Measurements from ENCODE around the gene NAPA. TPM values are rescaled to one million over a fixed set of nuclear protein-coding genes. Genes with fewer than 3 reads are reported as not detected.
A peak's percentile ranks its signal among the peaks of the same experiment; 100 is the strongest.

The NAPA gene
- total RNA-seq: 10 to 100 TPM; 67.3 to 70.4 TPM

GRCh38 chr19:47514869-47515588 lies at the start of gene NAPA:
Gene NAPA (minus strand): TSS chr19:47515063. CDS start chr19:47514940, 123 bp downstream.
- peaks cover 74% of the 10 kb centered on the region for H3K4me1 Mint-ChIP-seq (ENCODE audit: low read depth)
- no peaks in the 10 kb centered on the region for H3K27me3 Mint-ChIP-seq
- peak within 1 kb of the TSS; percentile 98 for H3K4me3 Mint-ChIP-seq
- ChIA-PET POLR2A (interaction anchor here (0.8 to 1.8 kb wide), 4 partner anchors 30 to 93 kb away, joined by 4 to 9 read pairs (median 4); no protein-coding TSS in a partner anchor), CTCF (interaction anchor here (0.7 to 3.2 kb wide), 23 partner anchors 9 to 241 kb away, joined by 3 to 53 read pairs (median 4); partner anchors contain the start of genes DHX34, EHD2, KPTN and NOP53)
- intact Hi-C loops (cut with micrococcal nuclease): loop anchor here (1.0 to 10.0 kb wide), 8 partner anchors 31 to 810 kb away; partner anchors contain the start of genes BICRA, EMP3, KPTN and ZC3H4
- H3K9me3 Mint-ChIP-seq: no peaks in the 10 kb centered on the region
- H3K36me3 Mint-ChIP-seq: peaks cover 7% of the 10 kb centered on the region
- H3K27ac Mint-ChIP-seq: peak within 1 kb of the TSS; percentile 95
- DNase-seq: peak; percentile 100

- intact Hi-C loops (cut with micrococcal nuclease): no loop called here
- Mint-ChIP-seq H3K9me3 (no peaks in the 10 kb centered on the region), H3K36me3 (no peaks in the 10 kb centered on the region), H3K27me3 (no peaks in the 10 kb centered on the region), H3K27ac (no peak overlapping the region), H3K4me3 (no peak overlapping the region), H3K4me1 (ENCODE audit: low read depth) (no peaks in the 10 kb centered on the region)
- POLR2A ChIA-PET: no interaction called here
- DNase-seq: no peak
- CTCF ChIA-PET: no interaction called here
Measured at GRCh38 chr19:47564081-47564480, 49.2 kb upstream of the NAPA start.

- H3K27me3 Mint-ChIP-seq: no peaks in the 10 kb centered on the region
- ChIA-PET CTCF (interaction anchor here (0.7 to 1.0 kb wide), 4 partner anchors 11 to 125 kb away, joined by 3 read pairs; no protein-coding TSS in a partner anchor), POLR2A (no interaction called here)
- H3K36me3 Mint-ChIP-seq: no peaks in the 10 kb centered on the region
- no peak overlapping the region for H3K4me3 Mint-ChIP-seq
- DNase-seq: no peak
- H3K27ac Mint-ChIP-seq: no peak overlapping the region
- no peaks in the 10 kb centered on the region for H3K9me3 Mint-ChIP-seq
- no peaks in the 10 kb centered on the region for H3K4me1 Mint-ChIP-seq (ENCODE audit: low read depth)
- intact Hi-C loops (cut with micrococcal nuclease): no loop called here
Measured at GRCh38 chr19:47561440-47562057, 46.7 kb upstream of the NAPA start.

GRCh38 chr19:47560999-47561398 lies 46.1 kb upstream of the NAPA start:
- intact Hi-C loops (cut with micrococcal nuclease): no loop called here
- ChIA-PET POLR2A (no interaction called here), CTCF (interaction anchor here (0.7 to 1.0 kb wide), 4 partner anchors 10 to 124 kb away, joined by 3 read pairs; no protein-coding TSS in a partner anchor)
- Mint-ChIP-seq H3K9me3 (no peaks in the 10 kb centered on the region), H3K27me3 (no peaks in the 10 kb centered on the region), H3K36me3 (no peaks in the 10 kb centered on the region), H3K4me1 (ENCODE audit: low read depth) (no peaks in the 10 kb centered on the region), H3K4me3 (no peak overlapping the region), H3K27ac (no peak overlapping the region)
- no peak for DNase-seq

GRCh38 chr19:47550129-47550528 lies 35.3 kb upstream of the NAPA start:
- ChIA-PET CTCF (interaction anchor here (1.4 kb wide), 1 partner anchor 113 kb away, joined by 3 read pairs; no protein-coding TSS in a partner anchor), POLR2A (no interaction called here)
- no peaks in the 10 kb centered on the region for H3K27me3 Mint-ChIP-seq
- H3K9me3 Mint-ChIP-seq: no peaks in the 10 kb centered on the region
- DNase-seq: no peak
- H3K27ac Mint-ChIP-seq: no peak overlapping the region
- H3K36me3 Mint-ChIP-seq: no peaks in the 10 kb centered on the region
- intact Hi-C loops (cut with micrococcal nuclease): no loop called here
- no peak overlapping the region for H3K4me3 Mint-ChIP-seq
- no peaks in the 10 kb centered on the region for H3K4me1 Mint-ChIP-seq (ENCODE audit: low read depth)

- no peak overlapping the region for H3K4me3 Mint-ChIP-seq
- no peaks in the 10 kb centered on the region for H3K9me3 Mint-ChIP-seq
- H3K4me1 Mint-ChIP-seq (ENCODE audit: low read depth): peaks cover 2% of the 10 kb centered on the region
- CTCF ChIA-PET: interaction anchor here (0.6 to 1.4 kb wide), 2 partner anchors 73 to 112 kb away, joined by 3 read pairs; no protein-coding TSS in a partner anchor
- H3K27me3 Mint-ChIP-seq: peaks cover 4% of the 10 kb centered on the region
- H3K36me3 Mint-ChIP-seq: no peaks in the 10 kb centered on the region
- POLR2A ChIA-PET: no interaction called here
- intact Hi-C loops (cut with micrococcal nuclease): no loop called here
- no peak for DNase-seq
- no peak overlapping the region for H3K27ac Mint-ChIP-seq
Measured at GRCh38 chr19:47549261-47549862, 34.5 kb upstream of the NAPA start.

- no peaks in the 10 kb centered on the region for H3K36me3 Mint-ChIP-seq
- intact Hi-C loops (cut with micrococcal nuclease): no loop called here
Measured at GRCh38 chr19:47547199-47547598, 32.3 kb upstream of the NAPA start.

GRCh38 chr19:47545061-47545948 lies 30.4 kb upstream of the NAPA start:
- Mint-ChIP-seq H3K9me3 (no peaks in the 10 kb centered on the region), H3K27me3 (peaks cover 5% of the 10 kb centered on the region), H3K36me3 (no peaks in the 10 kb centered on the region), H3K27ac (no peak overlapping the region), H3K4me3 (no peak overlapping the region), H3K4me1 (ENCODE audit: low read depth) (peaks cover 15% of the 10 kb centered on the region)
- intact Hi-C loops (cut with micrococcal nuclease): no loop called here
- CTCF ChIA-PET: no interaction called here
- no peak for DNase-seq
- POLR2A ChIA-PET: no interaction called here

More at GRCh38 chr19:47547199-47547598, 32.3 kb upstream of the NAPA start:
- ChIA-PET POLR2A (no interaction called here), CTCF (no interaction called here)
- no peak for DNase-seq
- Mint-ChIP-seq H3K4me3 (no peak overlapping the region), H3K27ac (no peak overlapping the region), H3K27me3 (peaks cover 5% of the 10 kb centered on the region), H3K4me1 (ENCODE audit: low read depth) (peaks cover 3% of the 10 kb centered on the region), H3K9me3 (no peaks in the 10 kb centered on the region)

GRCh38 chr19:47544476-47544875 lies 29.6 kb upstream of the NAPA start:
- CTCF ChIA-PET: no interaction called here
- Mint-ChIP-seq H3K27me3 (peaks cover 5% of the 10 kb centered on the region), H3K4me1 (ENCODE audit: low read depth) (peaks cover 15% of the 10 kb centered on the region), H3K9me3 (no peaks in the 10 kb centered on the region), H3K27ac (no peak overlapping the region), H3K4me3 (no peak overlapping the region), H3K36me3 (no peaks in the 10 kb centered on the region)
- intact Hi-C loops (cut with micrococcal nuclease): no loop called here
- no peak for DNase-seq
- POLR2A ChIA-PET: no interaction called here

- intact Hi-C loops (cut with micrococcal nuclease): no loop called here
- Mint-ChIP-seq H3K4me1 (ENCODE audit: low read depth) (peaks cover 15% of the 10 kb centered on the region), H3K4me3 (no peak overlapping the region), H3K27me3 (peaks cover 5% of the 10 kb centered on the region), H3K36me3 (no peaks in the 10 kb centered on the region), H3K27ac (no peak overlapping the region), H3K9me3 (no peaks in the 10 kb centered on the region)
- DNase-seq: no peak
- CTCF ChIA-PET: interaction anchor here (0.7 kb wide), 1 partner anchor 324 kb away, joined by 7 read pairs; no protein-coding TSS in a partner anchor
- POLR2A ChIA-PET: no interaction called here
Measured at GRCh38 chr19:47544075-47544474, 29.2 kb upstream of the NAPA start.

GRCh38 chr19:47542030-47542475 lies 27.2 kb upstream of the NAPA start:
- intact Hi-C loops (cut with micrococcal nuclease): no loop called here
- ChIA-PET POLR2A (no interaction called here), CTCF (no interaction called here)

More at GRCh38 chr19:47542030-47542475, 27.2 kb upstream of the NAPA start:
- Mint-ChIP-seq H3K27me3 (peaks cover 5% of the 10 kb centered on the region), H3K36me3 (no peaks in the 10 kb centered on the region), H3K4me3 (no peak overlapping the region), H3K9me3 (no peaks in the 10 kb centered on the region), H3K4me1 (ENCODE audit: low read depth) (peaks cover 15% of the 10 kb centered on the region), H3K27ac (peak overlapping the region; percentile 60)
- no peak for DNase-seq

Data from activated CD4-positive, alpha-beta memory T cell treated with anti-CD3 and anti-CD28 coated beads for 36 hours (primary cell).